Activated gamma-delta T cell treated with anti-CD3 and anti-CD28 coated beads, Interleukin-2, amount 50 U/mL, for 16 hours (primary cell): ENCODE data around the gene MBP.
A peak's percentile ranks its signal among the peaks of the same experiment; 100 is the strongest.

ENCODE experiments used
- DNase-seq: peaks from one replicate; pipeline ENCODE4 v3.0.0-alpha.2; 2020; ENCODE audit warnings: low read depth

The MBP gene

DNA sequence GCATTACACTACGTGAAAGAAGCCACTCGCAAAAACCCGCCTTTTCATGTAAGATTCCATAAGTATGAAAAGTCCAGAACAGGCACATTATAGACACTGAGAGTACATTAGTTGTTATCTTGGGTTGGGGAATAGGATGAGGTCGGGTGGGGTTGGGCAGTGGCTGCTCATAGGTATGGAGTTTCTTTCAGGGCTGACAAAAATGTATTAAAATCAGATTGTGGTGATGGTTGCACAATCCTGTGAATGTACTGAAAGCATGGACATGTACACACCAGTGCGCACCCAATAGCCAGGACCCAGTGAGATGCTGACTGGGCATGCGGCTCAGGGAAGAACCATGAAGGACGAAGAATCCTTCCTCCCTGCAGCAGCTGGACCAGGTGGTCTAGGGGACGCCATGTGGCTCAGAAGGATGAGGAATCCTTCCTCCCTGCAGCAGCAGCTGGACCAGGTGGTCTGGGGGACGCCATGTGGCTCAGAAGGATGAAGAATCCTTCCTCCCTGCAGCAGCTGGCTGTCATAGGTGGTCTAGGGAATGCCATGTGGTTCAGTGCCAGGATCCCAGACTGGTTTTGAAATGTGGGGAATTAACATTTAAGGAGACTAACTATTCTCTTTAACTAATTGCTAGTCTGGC, 50.1 kb downstream of the MBP start:
- no peak for DNase-seq

DNA sequence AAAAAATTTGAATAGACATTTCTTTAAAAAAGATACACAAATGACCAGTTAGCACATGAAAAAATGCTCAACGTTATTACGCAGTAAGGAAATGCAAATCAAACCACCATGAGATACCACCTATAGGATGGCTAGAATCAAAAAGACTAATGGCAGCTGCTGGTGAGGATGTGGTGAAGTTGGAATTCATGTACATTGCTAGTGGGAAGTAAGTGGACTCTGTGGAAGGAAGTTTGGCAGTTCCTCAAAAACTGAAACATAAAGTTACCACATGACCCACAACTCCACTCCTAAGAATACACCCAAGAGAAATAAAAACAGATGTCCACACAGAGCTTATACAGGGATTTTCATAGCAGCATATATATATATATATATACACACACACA, 51.2 kb downstream of the MBP start:
- no peak for DNase-seq

DNA sequence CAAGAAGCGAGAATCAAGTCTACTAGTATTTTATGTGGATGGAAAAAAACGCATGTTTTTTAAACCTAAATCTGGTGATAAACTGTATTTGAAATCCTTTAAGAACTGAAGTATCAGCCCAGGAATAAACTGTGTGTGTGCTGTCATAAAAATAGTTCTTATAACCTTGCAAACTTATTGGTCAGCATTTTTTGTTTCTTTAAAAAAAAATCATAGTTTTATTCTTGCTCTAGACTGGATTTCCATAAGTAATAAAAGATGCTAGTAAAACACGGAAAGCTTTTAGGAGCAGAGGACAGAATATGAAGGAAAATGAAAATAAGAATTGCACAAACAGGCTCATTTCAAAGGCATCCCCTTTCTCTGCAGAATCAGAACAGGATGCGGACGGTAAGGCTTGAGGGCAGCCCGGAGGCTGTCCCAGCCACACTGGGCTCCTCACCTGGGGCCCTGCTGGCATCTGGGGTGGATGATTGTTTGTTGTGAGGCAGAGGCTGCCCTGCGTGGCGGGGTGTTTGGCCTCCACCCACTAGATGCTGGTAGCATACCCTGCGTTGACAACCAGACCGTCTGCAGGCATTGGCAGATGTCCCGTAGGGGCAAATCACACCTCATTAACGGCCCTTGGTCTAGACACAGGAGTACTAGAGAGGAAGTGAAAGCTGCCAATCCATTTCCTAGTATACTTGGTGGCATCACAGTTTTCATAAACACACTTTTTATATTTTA, 52.5 kb downstream of the MBP start:
- no peak for DNase-seq

DNA sequence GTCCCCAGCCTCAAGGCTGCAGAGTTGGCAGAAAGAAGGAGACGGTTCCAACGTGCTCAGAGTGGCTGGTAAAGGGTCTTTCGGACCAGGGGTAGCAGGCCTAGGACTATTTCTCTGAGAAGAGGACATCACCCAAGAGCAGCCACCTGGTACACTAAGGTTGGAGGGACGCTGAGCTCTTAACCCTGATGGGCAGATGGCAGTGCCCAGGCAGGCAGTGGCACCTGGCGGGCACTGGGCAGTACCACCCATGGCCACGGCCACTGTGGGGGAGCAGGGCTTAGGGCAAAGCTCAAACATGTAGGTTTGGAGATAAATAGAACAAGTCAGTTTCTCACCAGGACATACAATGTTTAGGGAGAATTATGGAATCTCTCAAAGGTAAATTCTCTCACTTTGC, 53.5 kb downstream of the MBP start:
- DNase-seq: no peak

DNA sequence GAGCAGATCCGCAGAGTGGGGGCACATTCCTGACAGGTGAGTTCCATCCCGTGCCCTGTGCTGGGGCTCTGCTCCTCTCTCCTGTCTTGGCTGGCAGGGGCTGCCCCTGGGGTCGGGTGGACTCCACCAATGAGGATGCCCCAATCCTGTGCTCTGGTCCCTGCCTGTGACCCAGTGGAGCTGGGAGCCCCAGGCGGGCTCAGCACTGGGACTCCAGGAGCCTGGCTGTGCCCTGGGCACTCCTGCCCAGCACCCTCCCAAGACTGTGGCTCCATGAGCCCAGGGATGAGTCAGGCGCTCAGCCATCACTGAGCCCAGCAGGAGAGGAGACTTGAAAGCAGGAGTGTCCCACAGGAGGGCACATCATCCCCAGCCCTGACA, 53.9 kb downstream of the MBP start:
- DNase-seq: no peak

DNA sequence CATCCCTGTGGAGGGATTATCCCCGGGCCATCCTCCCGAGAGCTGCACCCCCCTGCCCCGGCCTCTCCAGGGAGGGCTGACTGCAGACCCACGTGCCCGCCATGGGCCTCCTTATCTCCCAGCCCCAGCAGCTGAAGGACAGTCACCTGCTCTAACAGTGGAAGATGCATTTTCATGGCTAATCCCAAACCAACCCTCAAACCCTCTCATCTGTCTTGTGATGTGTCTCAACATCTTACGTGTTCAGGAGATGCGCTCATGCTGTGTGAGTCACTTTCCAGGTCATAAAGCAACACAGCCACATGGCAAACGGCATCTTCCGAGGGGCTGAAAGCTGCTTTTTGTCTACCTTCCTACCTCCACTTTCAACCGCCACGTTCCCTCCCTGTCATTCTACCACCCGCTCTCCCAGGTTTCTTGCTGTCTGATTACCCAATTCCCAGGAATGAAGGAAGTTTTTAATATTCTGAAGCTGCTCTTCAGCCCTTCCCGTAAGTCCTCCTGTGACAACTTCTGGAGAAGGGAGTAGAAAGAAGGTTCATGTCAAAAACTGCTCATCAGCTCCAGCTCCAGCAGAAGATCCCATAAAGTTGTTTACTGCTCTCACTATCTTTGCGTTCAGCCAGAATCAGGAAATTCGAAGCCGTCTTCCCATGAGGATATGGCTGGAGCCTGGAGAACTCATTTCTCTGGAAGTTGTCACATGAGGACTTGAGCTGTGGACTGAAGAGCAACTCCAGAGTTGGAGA, 54.5 kb downstream of the MBP start:
- no peak for DNase-seq

DNA sequence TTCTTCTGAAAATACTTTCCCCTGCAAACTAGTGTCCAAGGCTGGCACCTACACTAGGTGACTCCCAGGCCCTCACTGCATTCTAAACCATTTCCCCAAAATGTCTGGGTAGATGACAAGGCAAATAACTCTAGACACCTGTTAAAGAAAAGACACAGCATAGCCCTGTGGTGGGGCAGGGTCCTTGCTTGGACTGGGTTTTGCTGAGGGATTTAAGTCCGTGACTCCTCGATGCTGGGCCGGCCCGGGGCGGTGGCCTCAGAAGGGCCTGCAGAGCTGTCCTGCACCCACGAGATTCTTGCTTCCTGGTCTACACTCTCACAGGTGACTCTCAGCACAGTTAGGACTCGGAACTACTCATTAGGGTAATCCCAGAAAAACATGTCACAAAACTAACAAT, 55.2 kb downstream of the MBP start:
- DNase-seq: no peak

DNA sequence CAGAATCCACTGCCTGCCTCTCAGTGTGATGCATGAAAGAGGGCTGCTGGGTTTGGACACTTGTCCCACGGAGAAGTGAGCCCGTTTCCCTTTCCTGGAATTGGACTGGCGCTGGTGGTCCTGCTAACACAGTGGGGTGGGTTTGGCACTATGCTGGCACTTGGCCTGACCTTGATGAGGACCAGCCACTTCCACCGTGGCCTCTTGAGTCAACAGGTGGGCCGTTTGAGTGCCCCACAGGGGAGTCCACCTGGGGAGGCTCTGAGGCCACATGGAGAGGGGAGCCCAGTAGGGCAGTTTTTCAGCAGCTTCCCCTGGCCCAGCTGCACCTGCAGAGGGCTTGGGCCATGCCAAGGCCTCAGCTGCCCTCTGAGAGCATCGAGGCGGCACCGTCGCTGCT, 56.5 kb downstream of the MBP start:
- DNase-seq: no peak

DNA sequence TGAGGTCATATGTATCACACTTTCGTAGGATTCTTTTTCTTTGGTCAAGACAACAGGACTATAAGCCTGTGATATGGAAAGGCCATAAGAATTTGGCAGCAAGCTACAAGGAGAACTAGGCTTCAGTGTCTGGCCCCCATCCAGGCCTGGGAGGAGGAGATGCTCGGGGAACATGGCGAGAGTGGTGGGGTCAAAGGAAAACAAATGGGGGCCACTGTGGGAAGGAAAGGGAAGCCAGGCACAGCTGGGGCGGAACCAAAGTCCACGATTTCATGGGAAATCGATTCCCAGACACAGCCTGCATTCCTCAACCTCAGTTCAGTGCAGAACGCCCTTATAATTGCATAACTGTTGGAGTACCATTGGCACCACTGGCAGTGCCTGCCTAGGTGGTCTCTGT, 58.2 kb downstream of the MBP start:
- DNase-seq: no peak

DNA sequence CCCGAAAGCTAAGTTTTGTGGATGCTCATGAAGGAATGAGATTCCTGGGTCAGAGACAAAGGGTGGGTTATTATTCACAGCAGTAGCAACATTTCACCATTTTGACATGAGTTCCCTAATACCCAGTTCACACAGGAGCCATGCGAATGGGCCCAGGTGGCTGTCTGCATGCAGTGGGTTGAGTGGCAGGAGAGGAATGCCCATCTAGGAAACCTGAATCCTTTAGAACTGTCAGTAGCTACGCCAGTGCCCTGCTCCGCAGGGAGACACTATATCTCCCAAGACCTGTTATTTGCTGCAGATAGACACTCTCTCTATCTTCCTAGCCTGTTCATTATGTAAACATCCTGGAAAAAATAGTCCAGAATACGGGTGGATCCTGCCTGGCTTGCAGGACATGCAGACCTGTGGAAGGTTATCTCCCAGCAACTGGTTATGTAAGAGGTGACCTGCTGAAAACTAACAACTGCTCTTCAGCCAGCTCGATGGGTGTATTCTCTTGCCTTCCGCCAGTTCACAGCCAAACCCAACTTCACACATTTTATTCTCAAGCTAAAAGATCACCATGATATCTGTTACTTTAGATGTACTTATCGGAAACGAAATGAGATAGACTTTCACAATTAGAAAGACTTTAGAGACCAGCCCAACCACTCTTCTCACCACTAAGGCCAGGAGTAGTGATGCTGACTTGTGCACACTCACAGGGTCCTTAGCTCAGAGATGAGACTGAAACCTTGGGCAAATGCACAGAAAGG, 59.1 kb downstream of the MBP start:
- no peak for DNase-seq

DNA sequence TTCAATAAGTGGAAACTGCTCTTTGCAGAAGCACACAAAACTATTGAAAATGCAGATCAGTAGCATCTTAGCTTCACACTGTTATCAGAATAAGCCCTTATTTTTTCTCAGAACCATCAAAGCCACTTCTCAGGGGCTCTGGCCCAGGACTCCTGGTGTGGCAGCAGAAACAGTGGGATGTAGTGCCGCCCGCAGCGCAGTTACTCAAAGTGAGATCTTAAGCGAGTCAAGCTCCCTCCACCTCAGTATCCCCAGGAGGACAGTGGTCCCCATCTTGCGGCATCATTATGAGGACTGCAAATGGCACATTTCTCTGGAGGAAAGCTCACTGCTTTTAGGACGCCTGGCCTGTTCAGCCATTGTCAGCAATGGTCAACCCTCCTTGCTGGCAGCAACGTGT, 60.0 kb downstream of the MBP start:
- no peak for DNase-seq

DNA sequence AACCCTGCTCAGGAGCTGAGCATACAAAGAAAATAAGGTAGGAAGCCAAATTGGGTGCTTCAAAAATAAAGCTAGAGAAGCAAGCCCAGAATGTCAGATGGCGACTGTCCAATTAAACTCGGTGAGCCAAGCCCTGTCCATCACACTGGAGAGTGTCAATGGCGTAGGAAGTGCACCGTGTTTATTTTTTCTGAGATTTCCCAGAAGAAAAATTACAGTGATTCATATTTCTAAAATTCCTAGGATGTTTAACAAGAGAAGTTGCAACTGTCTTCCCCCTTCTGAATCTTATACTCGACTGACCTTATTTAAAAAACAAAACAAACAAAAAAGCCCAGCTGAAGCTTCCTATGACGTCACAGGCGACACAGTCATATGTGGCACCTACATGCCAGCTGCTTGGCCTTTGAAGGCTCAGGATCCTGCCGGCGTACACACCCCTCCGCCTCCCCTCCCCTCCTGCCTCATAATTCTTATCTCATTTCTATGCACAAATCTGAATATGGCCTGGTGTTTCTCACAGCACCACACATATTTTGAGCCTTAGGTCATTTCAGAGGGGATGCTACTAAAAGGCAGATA, 60.8 kb downstream of the MBP start:
- peak; percentile 54 for DNase-seq

DNA sequence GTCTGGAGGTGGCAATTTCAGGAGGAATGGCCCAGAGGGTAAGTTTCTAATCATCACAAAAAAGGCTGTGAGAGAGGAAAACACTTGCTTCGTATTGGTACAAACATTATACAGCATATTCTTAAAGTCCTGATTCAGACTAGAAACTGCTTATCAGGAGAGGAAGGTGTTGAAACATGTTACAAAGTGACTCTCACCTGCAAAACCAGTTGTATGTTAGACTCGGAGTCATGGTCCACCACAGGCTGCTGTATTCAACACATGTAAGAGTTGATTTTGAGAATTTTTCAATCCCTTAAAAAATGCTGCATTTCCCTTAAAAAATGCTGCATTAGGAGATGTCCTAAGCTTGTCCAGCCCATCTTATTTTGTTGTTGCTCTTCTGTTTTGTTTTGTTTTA, 61.5 kb downstream of the MBP start:
- no peak for DNase-seq

DNA sequence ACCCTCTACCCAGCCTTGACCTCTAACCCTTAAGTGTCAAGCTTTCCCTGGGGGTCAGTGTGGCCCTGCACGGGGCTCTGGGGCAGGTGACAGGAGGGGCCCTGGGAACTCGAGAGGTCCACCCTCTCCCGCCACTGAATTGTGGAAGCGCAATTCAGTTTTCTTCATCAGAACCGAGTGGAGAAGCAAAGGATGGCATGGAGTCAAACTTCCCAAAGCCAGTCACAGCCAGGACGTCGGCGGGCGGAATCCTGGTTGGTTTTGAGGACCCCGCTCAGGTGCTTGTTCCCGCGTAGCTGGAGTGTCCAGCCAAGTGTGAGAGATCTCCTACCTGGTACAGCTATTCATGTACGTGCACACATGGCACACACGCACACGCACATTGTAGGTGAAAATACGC, 62.0 kb downstream of the MBP start:
- DNase-seq: no peak

DNA sequence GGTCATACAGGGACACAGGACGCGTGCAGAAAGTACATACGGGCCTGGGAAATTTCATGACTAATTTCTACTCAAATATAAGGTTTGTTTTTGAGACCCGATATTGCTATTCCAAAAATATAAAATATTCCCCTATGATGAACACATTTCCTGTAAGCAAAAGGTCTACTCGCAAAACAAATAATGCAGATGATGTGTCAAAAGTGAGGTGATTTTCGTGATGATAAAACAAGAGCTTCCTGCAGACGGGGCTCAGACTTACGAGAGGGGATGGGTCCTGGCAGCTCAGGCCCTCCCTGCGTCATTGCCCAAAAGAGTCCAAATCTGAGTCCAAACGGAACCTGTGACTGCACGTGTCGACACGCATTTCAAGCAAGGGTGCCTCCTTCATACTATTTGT, 62.7 kb downstream of the MBP start:
- no peak for DNase-seq

DNA sequence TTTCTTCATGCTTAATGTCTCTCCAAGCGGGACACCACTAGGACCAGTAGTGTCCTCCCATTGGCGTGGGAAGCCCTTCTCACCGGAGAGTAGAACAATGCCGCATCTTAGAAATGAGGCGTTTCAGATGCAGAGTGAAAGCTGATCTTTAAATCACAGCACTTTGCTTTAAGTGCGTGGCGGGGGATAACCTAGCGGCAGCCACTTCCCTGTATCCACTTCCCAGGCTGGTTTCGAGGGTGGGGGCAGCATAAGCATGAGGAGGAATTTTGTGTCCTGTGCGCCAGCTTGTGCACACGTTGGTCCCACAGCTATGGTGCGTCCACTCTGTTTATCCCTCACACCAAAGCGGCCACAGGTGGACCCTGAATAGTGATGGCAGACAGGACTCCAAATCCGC, 63.1 kb downstream of the MBP start:
- DNase-seq: no peak

DNA sequence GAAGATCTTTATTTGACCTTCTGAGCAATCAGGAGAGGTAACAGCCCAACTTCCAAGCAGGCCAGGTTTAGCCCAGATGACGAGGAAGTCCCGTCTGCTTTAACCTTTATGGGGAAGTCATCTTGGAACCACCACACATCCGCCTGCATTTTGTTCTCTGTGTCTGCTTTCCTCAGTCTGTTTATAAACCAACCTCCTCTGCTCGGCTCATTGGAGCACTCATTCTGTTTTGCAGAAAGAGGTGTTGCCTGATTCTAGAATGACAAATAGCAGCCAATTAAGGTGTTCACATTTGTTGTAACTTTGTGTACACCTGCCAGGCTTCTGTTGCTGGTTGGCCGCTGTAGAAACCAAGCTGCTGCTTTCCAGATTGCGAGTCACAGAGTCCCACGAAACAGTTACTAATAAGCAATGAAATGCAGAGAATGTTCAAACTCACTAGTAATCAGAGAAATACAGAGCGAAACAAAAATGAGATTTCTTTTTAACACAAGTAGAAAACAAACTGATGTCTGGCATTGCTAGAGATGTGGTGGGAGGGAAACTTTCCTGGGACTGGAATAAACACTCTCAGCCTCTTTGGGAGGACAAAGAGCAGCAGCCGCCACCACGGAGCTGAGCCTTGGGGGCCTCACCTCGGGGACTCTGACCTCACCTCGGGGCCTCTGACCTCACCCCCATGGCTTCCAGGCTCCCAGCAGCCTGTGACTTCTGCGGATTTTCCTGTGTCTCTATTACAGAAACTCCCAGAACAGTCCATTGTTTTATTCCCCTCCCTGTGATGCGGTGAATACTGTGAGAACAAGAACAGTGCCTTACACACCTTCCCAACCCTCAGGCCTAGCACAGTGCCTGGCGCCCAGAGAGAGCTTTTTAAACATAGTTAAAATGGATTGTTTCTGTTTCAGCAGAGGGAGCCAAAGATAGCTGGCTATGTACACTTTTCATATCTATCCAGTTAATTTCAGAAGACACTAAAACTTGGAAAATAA, 64.0 kb downstream of the MBP start:
- no peak for DNase-seq

DNA sequence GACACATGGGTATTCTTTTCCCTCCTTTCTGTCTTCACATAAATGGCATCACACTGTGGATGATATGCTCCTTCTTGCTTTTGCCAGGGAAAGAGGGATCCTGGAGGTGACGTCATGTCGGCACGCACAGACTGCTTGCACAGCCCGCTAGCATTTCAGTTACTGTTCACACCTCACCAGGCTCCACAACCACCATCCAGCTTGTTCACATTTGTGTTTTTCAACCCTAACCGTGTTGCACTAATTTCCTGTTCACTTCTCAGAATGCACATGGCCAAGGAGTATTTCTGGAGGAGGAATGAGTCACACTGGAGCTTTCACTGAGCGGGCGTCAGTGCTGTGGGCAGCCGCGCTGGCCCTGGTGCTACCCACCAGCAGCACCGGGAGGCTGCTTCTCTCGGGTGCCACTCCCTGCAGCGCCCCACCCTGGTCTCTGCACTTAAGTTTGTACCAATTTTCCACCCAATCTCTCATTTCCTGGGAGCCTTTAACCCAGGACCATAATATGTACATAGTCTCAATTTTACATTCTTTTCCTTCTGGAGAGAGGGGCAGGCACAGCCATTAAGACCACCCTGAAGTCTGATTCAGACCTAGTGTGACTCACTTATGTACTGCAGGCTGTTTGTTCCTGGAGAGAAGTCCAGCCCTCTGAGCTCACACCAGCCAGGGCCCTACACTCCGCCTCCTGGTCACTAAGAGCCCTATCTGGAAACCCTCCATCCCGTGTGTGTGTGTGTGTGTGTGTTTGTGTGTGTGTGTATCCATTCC, 65.1 kb downstream of the MBP start:
- DNase-seq: peak; percentile 64

DNA sequence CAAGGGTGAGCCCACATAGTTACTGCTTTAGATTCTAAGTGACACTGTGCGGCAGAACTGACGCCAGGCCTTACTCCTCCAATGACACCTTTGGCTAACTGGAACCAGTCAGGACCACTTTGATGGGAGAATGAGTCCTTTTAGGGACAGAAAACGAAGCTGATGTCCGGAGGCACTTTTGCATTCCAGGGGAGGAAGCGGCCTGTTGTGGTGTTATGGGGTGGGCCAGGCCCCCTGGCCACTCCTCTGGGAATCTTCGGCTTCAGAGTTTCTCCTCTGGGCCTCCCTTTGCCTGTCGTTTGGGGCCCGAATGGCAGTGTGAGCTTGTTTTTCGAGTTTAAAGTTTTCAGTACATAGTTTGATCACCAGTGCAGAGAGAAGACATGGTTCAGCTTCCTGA, 65.9 kb downstream of the MBP start:
- DNase-seq: no peak

DNA sequence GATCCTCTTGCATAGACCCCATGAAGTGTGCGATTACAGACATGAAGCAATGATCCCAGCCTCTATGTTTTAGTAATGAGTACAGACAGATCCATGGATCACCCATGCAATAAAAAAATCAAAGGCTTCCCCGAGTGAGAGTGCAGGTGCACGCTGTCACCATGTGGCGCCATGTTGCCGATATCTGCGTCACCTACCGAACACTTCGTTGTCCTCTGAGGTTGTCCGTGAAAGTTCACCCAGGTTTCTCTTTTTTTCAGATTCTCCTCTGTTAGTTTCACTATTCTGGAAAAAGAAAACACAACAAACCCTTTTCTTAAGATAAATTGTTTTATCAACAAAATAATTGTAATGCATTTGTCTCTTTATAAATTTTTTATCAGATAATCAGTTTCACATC, 66.5 kb downstream of the MBP start:
- DNase-seq: no peak
